ENCODE data around the gene ANKRD55.

DNA sequence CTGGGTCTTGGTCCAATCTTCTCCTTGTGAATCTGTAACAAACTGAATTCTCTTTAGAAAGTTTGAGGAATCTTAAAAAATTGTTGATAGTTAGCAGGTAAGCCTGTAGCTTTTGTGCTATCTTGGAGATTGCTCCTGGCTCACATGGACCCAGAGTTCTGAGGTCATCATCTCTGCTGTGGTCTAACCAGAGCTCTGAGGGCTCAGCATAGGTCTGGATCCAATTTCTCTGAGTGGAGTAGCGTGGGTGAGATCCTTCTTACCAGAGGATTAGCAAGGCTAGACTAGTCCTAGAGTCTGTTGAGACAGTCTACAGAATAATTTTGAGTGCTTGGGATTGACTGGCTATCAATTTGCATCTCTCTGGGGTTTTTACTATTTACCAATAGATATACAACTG is 177.8 kb downstream of the ANKRD55 start:
- TF ChIP-seq, protein P1, sequence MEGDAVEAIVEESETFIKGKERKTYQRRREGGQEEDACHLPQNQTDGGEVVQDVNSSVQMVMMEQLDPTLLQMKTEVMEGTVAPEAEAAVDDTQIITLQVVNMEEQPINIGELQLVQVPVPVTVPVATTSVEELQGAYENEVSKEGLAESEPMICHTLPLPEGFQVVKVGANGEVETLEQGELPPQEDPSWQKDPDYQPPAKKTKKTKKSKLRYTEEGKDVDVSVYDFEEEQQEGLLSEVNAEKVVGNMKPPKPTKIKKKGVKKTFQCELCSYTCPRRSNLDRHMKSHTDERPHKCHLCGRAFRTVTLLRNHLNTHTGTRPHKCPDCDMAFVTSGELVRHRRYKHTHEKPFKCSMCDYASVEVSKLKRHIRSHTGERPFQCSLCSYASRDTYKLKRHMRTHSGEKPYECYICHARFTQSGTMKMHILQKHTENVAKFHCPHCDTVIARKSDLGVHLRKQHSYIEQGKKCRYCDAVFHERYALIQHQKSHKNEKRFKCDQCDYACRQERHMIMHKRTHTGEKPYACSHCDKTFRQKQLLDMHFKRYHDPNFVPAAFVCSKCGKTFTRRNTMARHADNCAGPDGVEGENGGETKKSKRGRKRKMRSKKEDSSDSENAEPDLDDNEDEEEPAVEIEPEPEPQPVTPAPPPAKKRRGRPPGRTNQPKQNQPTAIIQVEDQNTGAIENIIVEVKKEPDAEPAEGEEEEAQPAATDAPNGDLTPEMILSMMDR (IDR thresholded peaks at IDR 0.05) = no peak
- TF ChIP-seq POLR2A (IDR thresholded peaks at IDR 0.05) = no peak
- TF ChIP-seq POLR2AphosphoS5 (IDR thresholded peaks at IDR 0.05) = no peak
- TF ChIP-seq EP300 (IDR thresholded peaks at IDR 0.05) = no peak
